Panc1 (cell line): ENCODE data around the gene FUT7.

Source experiments
- CTCF ChIP-seq: fragments of 450-650 bp; IDR thresholded peaks from 2 replicates; pipeline ENCODE4 v1.5.1; 2017; ENCODE audit warnings: mild to moderate bottlenecking
- POLR2AphosphoS5 ChIP-seq: IDR thresholded peaks from 2 replicates; pipeline ENCODE4 v1.6.1; 2012; ENCODE audit warnings: mild to moderate bottlenecking, low read depth, low read length, moderate library complexity

DNA sequence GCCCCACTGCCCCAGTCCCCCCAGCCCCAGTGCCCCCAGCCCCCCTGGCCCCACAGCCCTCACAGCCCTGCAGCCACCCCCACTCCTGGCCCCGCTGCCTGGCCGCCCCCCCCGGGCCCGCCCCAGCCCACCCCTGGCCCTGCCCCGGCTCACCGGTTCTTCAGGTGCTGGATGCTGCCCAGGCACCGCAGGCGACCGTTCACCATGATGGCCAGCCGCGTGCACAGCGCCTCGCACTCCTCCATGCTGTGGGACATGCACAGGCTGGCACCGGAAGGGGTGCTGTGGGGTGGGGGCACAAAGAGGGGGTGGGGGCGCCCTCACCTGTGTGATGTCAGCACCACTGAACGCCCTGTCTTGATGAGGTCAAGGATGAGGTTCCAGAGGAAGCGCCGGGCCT is 22.7 kb downstream of the FUT7 start:
- TF ChIP-seq CTCF (no peak), POLR2AphosphoS5 (no peak)
